NT2/D1 (cell line): Measurements from ENCODE around the gene RERG.

Experiments
- DNase-seq: peaks from one replicate; pipeline ENCODE4 v3.0.0-alpha.2; 2011; ENCODE audit warnings: low read depth, low spot score
- H3K27me3 ChIP-seq: 2 replicates; pipeline ENCODE4 v1.6.0; 2011; ENCODE audit warnings: mild to moderate bottlenecking; ENCODE audit not compliant: insufficient read length, insufficient read depth
- H3K36me3 ChIP-seq: 2 replicates; pipeline ENCODE4 v1.6.1; 2011; ENCODE audit warnings: mild to moderate bottlenecking, low read length, mixed read lengths; ENCODE audit not compliant: insufficient read depth, insufficient read length
- H3K4me1 ChIP-seq: 2 replicates; pipeline ENCODE4 v1.5.1; 2011; ENCODE audit not compliant: insufficient read depth, insufficient read length
- H3K4me3 ChIP-seq: 2 replicates; pipeline ENCODE4 v1.5.1; 2011; ENCODE audit warnings: low read depth; ENCODE audit not compliant: insufficient read length
- H3K9ac ChIP-seq: 2 replicates; pipeline ENCODE4 v1.6.0; 2011; ENCODE audit warnings: low read depth; ENCODE audit not compliant: insufficient read length
- H3K9me3 ChIP-seq: 2 replicates; pipeline ENCODE4 v1.5.1; 2011; ENCODE audit warnings: mild to moderate bottlenecking, low read length; ENCODE audit not compliant: insufficient read depth
- SUZ12 ChIP-seq: IDR thresholded peaks from 2 replicates; pipeline ENCODE4 v1.6.1; 2011; ENCODE audit not compliant: insufficient read length, insufficient read depth; ENCODE audit errors: extremely low read depth
- YY1 ChIP-seq: IDR thresholded peaks from 2 replicates; pipeline ENCODE4 v1.6.1; 2011; ENCODE audit not compliant: insufficient read length, insufficient read depth
- ZNF274 ChIP-seq: IDR thresholded peaks from 2 replicates; pipeline ENCODE4 v1.6.1; 2011; ENCODE audit warnings: mild to moderate bottlenecking, low read depth, low read length

The RERG gene

DNA sequence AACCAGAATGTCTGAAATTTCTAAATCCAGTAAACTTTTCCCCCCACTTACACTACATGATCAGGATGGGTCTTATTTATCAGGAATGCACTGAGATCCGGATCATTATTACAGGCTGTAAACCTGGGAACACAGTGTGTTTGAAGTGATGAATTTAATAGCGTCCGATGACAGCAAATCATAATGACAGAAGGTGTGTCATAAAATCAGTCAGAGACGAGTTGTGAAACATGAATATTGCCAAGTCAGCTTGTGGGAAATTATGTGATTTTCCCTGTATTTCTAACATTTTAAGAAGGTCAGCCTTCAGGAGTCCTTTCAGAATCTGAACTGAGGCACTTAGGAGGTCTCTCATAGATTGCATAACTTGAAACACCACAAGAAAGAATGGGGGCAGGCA lies 36.7 kb downstream of the RERG start:
- H3K4me1 ChIP-seq = no peaks in the 10 kb centered on the region
- H3K27me3 ChIP-seq = no peaks in the 10 kb centered on the region
- no peaks in the 10 kb centered on the region for H3K36me3 ChIP-seq
- H3K4me3 ChIP-seq = no peak overlapping the region
- TF ChIP-seq YY1 (no peak), SUZ12 (no peak), ZNF274 (no peak)
- H3K9me3 ChIP-seq = no peaks in the 10 kb centered on the region
- no peak for DNase-seq
- H3K9ac ChIP-seq = no peak overlapping the region

DNA sequence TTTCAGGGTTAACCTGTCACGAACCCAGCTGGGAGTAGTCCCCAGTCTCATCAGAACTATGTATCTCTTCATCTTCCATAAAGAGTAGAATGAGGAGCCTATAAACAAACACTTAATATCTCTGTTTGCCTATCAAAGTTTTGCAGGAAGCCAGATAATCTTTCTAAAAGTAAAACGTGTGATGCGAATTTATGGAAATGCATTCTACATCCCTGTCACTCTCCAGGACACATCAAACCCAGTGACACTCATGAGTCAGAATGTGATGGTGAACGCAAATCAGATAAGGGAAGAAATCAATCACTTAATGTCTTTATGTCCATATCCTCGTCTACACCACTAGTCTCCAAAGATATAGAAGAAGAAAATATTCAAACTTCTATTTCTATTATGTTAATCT lies 37.4 kb downstream of the RERG start:
- no peak overlapping the region for H3K4me3 ChIP-seq
- H3K27me3 ChIP-seq = no peaks in the 10 kb centered on the region
- no peaks in the 10 kb centered on the region for H3K9me3 ChIP-seq
- TF ChIP-seq ZNF274 (no peak), YY1 (no peak), SUZ12 (no peak)
- DNase-seq = no peak
- no peaks in the 10 kb centered on the region for H3K36me3 ChIP-seq
- H3K4me1 ChIP-seq = no peaks in the 10 kb centered on the region
- no peak overlapping the region for H3K9ac ChIP-seq

DNA sequence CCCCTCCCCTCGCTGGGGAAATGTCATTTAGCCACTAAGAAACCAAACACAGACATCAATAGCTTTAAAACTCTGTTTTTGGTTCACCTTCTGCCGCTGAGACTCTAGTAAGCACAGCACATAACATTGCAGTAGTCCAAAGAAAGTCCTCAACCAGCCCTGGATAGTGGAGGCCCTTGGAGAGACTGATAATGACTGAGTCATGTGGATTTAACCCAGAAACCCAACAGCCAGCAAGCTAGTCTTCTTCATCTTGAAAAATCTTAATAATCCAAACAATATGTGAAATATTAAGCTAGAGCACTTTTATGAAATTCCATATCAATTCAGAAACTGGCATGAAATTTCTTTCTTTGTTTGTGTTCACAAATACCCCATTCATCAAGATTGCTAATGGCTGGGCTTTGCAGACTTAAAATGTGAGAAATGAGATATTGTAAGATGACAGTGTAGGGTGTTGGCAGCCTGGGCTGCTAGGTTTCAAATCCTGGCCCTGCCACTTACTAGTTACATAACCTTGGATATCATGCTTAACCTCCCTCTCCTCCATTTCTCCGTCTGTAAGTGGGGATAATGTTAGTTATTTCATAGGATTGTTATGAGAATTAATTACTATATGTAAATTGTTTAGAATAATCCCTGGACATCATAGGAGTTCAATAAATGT lies 40.1 kb downstream of the RERG start:
- DNase-seq = no peak
- Histone ChIP-seq H3K4me1 (no peaks in the 10 kb centered on the region), H3K4me3 (no peak overlapping the region), H3K27me3 (no peaks in the 10 kb centered on the region), H3K9me3 (peaks cover 6% of the 10 kb centered on the region), H3K9ac (no peak overlapping the region), H3K36me3 (no peaks in the 10 kb centered on the region)
- TF ChIP-seq SUZ12 (no peak), YY1 (no peak), ZNF274 (no peak)

DNA sequence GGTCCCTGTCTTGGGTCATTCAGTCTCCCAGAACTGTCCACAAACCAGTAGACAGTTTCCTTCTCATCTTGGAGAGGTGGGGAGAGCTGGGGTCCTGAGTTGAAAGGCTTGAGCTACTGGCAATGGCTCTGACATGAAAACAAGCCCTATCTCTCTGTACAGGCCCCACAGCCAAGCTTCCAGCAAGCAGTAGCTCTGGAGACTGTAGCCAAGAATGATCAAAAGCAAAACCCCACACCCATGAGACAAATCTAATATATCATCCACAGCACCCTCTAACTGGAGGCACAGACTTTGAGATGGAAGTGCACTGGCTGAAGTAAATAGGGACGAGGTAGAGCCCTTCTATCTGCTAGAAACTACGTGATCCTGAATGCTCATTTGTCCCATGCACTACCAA lies 40.9 kb downstream of the RERG start:
- Histone ChIP-seq H3K27me3 (no peaks in the 10 kb centered on the region), H3K36me3 (no peaks in the 10 kb centered on the region), H3K4me3 (no peak overlapping the region), H3K9me3 (peaks cover 13% of the 10 kb centered on the region), H3K4me1 (no peaks in the 10 kb centered on the region), H3K9ac (no peak overlapping the region)
- DNase-seq = no peak
- TF ChIP-seq SUZ12 (no peak), ZNF274 (no peak), YY1 (no peak)

DNA sequence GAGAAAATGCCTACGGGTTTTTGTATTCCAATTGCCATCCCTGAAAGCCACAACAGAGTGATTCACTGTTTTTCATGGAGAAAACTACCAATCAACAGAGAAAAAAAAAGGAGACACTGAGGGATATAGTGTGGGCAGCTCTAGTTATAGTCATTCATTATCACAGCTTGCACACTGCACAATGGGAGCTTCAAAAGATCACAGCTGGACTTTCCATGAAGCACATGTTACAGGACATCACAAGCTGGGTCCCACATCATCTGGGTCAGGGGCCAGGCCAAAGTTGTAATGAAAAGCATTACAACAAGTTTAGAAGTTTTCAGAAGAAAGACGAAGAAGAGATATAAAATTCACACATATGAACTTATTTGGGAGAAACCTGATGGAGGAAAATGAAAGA lies 41.5 kb downstream of the RERG start:
- H3K36me3 ChIP-seq = no peaks in the 10 kb centered on the region
- no peak for DNase-seq

DNA sequence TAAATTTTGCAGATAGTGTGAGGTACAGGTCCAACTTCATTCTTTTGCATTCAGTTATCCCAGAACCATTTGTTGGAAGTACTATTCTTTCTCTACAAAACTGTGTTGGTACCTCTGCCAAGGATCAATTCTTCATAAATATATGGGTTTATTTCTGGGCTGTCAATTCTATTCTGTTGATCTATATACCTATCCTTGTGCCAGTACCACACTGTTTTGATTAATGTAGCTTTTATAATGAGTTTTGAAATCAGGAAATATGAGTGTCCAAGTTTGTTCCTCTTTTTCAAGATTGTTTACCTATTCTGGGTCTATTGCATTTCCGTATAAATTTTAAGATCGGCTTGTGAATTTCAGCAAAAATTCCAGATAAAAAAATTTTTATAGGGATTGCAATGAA lies 48.1 kb downstream of the RERG start:
- TF ChIP-seq SUZ12 (no peak), YY1 (no peak), ZNF274 (no peak)
- peaks cover 13% of the 10 kb centered on the region for H3K9me3 ChIP-seq

More for the DNA sequence above, 41.5 kb downstream of the RERG start:
- Histone ChIP-seq H3K4me1 (no peaks in the 10 kb centered on the region), H3K9me3 (peaks cover 13% of the 10 kb centered on the region), H3K27me3 (no peaks in the 10 kb centered on the region), H3K9ac (no peak overlapping the region), H3K4me3 (no peak overlapping the region)
- TF ChIP-seq ZNF274 (no peak), YY1 (no peak), SUZ12 (no peak)

DNA sequence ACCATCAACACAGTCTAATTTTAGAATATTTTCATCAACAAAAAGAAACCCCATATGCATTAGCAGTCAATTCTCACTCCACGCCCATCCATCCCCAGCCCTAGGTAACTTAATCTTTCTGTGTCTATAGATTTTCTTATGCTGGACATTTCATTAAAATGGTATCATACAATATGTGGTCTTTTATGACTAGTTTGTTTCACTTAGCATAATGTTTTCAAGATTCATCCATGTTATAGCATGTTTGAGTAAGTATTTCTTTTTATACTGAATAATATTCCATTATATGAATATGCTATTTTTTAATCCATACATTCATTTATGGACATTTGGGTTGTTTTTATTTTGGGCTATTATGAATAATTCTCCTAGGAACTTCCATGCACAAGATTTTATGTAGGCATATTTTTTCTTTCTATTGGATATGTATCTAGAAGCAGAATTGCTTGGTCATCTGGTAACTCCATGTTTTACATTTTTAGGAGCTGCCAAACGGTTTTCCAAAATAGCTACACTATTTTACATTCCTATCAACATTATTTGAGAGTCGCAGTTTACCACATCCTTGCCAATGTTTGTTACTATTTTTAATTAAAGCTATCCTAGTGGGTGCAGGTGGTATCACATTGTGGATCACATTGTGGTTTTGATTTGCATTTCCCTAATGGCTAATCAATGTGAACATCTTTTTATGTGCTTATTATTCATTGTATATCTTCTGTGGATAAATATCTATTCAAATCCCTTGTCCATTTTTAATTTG lies 49.0 kb downstream of the RERG start:
- TF ChIP-seq YY1 (no peak), SUZ12 (no peak), ZNF274 (no peak)
- Histone ChIP-seq H3K4me1 (no peaks in the 10 kb centered on the region), H3K9me3 (peaks cover 13% of the 10 kb centered on the region), H3K4me3 (no peak overlapping the region), H3K9ac (no peak overlapping the region), H3K36me3 (no peaks in the 10 kb centered on the region), H3K27me3 (no peaks in the 10 kb centered on the region)
- DNase-seq = no peak

More for the DNA sequence above, 48.1 kb downstream of the RERG start:
- H3K4me3 ChIP-seq = no peak overlapping the region
- DNase-seq = no peak
- H3K36me3 ChIP-seq = no peaks in the 10 kb centered on the region
- H3K9ac ChIP-seq = no peak overlapping the region
- no peaks in the 10 kb centered on the region for H3K4me1 ChIP-seq
- no peaks in the 10 kb centered on the region for H3K27me3 ChIP-seq
